SK-N-MC (cell line): ENCODE results near the gene KCNAB1.

Experiments
- EZH2 ChIP-seq: fragments of 200-600 bp; sonication (generic); IDR thresholded peaks from one replicate; pipeline ENCODE4 v1.6.1; 2017; ENCODE audit warnings: antibody characterized with exemption
- POLR2AphosphoS5 ChIP-seq: IDR thresholded peaks from 2 replicates; pipeline ENCODE4 v1.6.1; 2012; ENCODE audit warnings: mild to moderate bottlenecking, low read depth, low read length, borderline replicate concordance

DNA sequence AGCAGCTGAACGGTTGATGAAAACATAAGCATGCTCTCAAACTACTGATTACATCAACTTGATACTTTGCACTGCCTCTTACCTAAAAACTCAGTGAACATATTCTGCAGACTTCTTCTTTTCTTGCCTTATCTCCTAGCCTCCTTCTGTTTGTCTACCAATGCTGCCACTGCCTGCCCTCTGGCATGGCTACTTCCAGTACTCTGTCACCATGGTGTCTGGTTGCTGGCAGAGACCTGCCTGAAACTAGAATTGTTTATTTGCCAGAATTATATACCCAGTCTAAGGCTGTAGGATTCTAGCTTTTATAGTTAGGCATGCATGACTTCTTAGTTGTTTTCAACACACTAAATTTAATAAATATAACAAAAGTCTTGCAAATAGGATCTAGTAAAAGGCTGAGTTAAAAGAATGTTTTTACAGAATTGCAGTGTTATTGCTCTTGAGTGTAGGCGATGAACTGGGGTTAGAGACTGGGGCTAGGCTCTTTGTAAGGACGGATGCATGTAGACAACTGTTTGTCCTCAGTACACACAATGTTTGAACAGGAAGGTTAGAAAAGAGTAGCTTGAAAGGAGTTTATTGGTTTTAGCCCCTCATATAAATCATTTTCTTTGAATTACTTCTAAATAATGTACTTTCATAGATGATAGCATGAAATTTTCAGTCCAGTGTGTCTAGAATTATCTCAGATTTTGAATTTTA, 116.3 kb downstream of the KCNAB1 start:
- no peak for TF ChIP-seq EZH2
- TF ChIP-seq POLR2AphosphoS5 = no peak
